SKM-1 treated with dmso at 0.1 percent for 144 hours (cell line): ENCODE measurements around the gene NEGR1.

Source experiments
- DNase-seq: peaks from one replicate; lab custom pipeline; 2025; ENCODE audit not compliant: unreplicated experiment; lab: John Stamatoyannopoulos, UW

The NEGR1 gene

DNA sequence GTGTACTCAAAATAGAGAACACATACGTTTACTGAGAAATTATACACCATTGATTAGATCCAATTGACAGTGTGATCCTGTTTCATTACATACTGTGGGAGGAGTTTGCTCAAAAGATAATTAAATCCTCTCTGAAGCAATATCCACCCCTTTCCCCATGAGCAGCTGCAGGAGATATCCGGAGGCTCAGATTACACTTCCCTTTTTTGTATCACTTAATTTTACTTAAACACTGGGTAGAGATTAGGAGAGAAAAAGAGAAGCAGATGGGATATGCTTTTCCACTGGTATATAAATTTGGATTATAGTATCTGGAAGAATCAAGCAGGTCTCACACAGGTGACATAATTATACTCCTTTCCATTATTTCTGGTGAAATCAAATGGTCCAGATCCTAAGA is 868.2 kb downstream of the NEGR1 start:
- peak; percentile 90 for DNase-seq

DNA sequence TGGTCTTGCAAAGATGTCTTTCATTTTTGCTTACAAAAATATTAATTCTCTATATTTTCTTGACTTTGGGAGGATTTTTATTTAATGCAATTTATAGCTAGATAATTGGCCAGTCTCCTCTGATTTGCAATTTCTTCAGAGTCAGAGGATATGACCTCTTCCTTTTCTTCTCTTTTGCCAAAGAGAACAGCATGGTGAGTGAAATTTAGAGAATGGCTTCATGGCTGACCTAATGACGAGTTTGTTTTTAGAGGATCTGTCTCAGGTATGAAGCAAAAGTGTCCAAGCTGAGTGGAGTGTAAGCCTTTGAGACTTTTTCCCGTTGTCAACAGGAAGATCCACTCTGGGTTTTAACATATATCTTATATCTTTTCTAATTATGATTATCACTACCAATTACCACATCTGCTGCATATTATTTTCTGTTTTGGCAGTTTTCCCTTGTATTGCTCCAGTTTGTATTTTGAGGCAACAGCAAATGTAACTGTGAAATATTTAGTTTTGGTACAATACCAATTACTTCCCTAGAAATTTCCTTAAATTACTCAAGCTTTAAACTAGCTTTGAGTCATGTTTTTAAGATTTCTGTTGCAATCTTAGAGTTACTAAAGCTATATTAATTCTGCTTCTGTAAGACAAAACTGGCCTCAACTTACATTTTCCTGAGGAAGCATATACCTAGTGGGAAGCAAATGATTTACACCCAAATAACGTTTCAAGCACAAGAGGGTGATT is 868.7 kb downstream of the NEGR1 start:
- DNase-seq, result no peak

DNA sequence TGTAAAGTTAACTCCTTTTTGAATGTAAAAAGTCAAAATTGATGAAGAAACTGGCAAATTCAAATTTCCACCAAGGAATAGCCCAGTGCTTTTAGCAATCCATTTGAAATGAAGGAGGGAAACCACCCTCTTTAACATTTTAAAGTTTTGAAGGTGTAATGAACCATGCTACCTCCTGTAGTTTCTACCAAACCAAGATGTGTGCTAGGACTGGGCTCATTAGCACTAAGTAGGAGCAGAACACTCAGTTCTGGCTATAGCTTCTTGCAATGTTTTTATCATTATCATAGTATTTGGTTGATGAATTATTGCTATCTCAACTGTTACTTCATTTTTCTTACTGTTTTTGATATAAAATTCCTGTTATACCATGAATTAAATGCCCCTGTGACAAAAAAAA is 882.3 kb downstream of the NEGR1 start:
- no peak for DNase-seq

DNA sequence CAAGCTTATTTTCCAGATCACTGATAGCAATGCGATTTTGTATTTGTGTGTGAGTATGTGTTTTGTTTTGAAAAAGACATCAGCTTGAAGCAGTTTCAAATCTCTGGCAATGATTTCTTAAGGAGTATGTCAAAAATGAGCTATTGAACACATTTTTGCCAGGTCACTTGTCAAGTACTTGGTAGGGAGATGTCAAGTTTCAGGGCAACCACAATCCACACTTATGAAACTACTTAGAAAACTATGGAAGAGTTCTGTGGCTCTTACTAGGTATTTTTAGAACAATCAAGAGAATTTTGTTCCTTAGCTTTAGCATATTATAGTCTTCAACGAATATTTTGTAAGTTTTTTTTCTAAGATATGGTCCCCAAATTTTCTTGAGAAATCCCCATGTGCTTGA is 882.7 kb downstream of the NEGR1 start:
- no peak for DNase-seq

DNA sequence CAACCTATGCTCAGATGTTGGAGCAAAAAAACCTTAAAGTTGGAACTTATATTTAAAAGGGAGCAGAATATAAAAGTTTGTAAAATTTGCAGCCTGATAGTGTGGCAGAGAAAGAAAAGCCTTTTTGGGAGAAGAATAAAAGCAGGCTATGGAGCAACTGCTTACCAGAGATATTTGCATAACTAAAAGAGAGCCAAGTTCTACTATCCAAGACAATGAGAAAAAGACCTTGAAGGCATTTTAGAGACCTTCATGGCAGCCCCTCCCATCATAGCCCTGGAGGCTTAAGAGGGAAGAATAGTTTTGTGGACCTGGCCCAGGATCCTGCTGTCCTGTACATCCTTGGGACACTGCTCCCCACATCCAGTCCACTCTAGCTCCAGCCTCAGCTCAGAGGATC is 889.0 kb downstream of the NEGR1 start:
- DNase-seq, result no peak

DNA sequence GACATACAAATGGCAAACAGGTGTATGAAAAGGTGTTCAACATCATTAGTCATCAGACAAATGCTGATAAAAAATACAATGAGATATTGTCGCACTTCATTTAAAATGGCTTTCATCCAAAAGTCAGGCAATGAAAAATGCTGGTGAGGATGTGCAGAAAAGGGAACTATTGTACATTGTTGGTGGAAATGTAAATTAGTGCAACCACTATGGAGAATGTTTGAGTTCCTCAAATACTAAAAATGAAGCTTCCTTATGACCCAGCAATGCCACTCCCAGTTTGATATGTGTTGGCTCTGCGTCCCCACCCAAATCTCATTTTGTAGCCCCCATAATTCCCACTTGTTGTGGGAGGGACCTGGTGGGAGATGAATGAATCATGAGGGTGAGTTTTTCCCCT is 891.8 kb downstream of the NEGR1 start:
- DNase-seq, result peak; percentile 35

DNA sequence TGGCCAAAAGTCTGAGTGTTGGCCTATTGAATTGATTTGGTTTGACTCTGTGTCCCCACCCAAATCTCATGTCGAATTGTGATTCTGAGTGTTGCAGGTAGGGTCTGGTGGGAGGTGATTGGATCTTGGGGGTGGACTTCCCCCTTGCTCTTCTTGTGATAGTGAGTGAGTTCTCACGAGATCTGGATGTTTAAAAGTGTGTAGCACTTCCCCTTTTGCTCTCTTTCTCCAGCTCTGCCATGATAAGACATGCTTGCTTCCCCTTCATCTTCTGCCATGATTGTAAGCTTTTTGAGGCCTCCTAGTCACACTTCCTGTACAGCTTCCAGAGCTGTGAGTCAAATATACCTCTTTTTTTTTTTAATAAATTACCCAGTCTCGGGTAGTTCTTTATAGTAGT is 904.5 kb downstream of the NEGR1 start:
- DNase-seq, result no peak

DNA sequence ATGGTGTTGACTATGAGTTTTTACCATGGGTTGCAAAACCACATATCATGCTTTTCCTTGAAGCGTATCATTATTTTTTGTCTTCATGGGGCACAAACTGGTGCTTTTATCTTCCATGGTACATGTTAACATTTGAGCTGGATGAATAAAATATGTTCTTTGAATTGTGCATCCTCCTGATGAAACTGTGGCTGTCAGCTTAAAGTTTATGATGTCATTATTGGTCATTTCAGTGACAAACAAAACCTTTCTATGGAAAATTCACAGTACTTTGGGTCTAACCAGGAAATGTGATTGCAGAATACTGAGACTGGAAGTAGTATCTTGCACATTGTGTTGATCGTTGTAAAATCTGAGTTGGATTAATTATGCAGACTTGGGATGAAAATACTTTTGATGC is 909.8 kb downstream of the NEGR1 start:
- DNase-seq, result no peak

DNA sequence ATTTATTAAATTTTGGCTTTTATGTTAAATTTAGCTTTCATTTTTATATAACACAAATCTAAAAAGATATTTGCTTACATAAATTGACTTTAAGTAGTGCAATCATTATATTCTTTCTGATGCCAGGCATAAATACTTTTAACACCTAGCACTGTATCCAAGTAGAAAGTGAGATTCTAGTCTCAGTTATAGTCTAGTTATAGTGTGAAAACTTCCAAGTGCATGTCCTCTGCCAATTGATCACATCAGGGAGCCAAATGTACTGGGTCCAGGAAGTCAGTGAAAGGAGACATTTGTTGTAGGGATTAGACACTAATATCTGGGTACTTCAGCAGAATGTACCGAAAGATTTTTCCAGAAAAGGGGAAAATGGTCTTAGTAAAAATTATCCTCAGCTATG is 910.8 kb downstream of the NEGR1 start:
- no peak for DNase-seq

DNA sequence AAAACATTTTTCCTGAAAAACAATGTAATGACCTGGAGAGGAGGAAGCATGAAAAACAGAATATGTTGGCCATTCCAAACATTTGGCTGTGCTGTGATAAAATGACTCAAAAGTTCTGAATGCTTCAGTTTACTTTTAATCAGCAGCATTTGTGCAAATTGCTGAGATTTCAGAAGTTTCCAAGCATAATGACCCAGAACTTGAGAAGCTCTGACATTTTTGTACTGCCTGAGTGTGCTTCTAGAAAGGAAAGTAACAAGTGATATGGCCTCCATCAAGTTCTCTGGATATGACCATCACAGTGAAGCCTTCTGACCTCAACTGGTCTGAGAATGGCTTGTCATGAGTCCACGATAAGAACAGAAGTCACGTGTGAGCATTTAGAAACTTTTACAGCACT is 918.1 kb downstream of the NEGR1 start:
- DNase-seq, result no peak

DNA sequence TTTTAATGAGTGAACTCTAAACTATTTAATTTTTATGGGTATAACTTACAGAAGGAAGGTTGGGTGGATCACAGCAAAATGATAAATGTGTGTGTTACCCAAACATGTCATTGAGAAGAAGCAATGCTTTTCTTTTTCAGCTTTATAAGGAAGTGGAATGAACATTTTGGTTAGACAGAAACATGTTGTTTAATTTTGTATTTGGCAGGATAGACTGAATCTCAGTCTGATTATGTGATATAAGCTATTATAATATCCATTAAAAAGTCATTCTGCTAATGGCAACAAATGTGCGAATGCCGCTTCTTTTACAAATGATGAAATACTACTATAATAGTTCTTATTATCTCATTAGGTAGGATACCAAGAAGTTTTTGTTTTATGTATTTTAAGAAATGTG is 919.6 kb downstream of the NEGR1 start:
- no peak for DNase-seq

DNA sequence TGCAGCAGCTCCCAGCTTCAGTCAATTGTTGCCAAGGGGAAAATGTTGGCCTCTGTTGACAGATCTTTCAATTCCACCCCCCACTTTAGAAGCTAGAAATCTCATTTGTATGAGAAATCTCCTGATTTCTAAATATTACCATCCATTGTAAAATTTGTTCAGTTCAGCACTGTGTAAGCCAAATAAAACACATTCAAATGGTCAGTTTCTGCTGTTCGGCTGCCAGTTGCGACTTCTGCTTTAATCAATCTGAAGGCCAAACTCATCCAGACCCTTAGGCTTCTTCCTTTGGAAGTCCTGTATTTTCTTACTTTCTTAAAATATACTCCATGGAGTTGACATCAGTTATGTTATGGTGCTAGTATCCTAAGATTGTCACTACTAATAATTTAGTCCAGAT is 920.3 kb downstream of the NEGR1 start:
- no peak for DNase-seq

DNA sequence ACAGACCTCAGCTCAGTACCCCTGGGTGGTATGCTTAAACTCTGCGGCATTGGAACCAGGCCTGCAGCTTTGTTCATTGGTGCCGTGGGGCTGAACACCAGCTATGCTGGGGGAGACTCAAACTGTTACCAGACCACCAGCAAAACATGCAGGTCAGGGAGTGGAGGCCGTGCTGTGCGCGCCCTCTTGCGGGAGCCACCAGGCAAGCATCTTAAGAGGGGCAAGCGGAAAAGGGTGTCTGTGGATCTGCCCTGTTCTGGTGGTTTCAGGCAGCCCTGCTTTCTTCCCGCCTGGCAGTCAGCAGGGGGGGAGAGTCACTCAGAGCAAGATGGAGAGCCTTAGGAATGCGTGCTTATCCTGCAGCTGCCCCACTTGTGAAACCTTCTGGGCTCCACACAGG is 924.6 kb downstream of the NEGR1 start:
- no peak for DNase-seq

DNA sequence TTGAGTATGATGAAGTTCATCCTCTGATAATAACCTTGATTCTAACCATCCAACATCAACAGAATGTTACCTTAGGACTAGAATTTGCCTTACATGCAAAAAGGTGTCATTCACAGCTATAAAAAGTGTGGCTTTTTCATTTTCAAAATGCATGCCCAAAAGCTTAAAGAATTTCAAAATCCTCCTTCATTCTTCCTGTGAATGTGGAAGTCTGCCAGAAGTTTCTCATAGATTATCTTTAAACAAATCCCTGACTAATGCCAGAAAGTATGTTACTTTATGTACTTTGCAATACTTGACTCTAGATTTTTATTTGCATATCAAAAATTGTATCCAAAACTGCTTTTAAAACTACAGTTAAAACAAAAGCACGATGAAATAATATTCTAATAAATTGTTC is 930.9 kb downstream of the NEGR1 start:
- DNase-seq, result no peak

DNA sequence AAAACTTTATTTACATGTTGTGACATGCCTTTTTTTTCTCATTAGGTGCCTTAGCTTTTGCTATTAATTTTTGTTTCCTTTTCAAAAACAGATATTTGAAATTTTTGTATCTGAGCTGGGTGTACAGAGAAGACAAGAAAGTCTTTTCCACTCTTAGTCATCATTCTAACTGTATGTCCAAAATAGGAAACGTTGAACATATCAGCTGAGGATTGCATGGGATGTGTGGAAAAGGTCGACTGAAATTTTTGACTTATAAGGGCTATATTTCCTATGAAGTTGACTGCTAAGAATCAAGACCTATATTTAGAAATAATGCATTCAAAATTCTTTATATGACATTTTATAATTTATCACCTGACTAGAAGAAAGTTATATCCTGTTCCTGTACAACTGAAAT is 931.5 kb downstream of the NEGR1 start:
- DNase-seq, result no peak

DNA sequence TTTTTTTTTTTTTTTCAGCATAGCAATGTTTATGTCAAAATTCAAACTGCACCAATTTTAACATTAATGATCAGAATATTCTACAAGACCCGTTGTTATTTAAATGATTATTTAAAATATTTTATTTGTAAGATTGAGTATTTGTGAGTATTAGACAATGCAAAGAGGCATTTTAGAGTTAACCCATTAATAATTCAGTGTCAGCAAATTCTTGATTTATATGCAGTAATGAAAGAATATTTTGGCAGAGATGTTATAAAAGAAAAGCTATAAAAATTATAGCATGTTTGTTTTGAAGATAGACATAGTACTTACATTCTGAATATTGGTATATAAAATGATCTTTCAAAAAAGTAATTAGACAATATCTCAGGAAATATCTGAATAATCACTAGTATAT is 932.0 kb downstream of the NEGR1 start:
- no peak for DNase-seq
